ENCODE data around the gene CACFD1.

Gene CACFD1

GRCh38 chr9:133492061-133493021, 32.6 kb downstream of the CACFD1 start:
- DNase-seq: no peak
- Mint-ChIP-seq H3K27me3 (peaks cover 4% of the 10 kb centered on the region), H3K4me1 (ENCODE audit: low read depth) (no peaks in the 10 kb centered on the region), H3K27ac (no peak overlapping the region), H3K9me3 (no peaks in the 10 kb centered on the region), H3K4me3 (no peak overlapping the region), H3K36me3 (ENCODE audit: low read depth) (no peaks in the 10 kb centered on the region)

GRCh38 chr9:133493428-133493827, 33.6 kb downstream of the CACFD1 start:
- Mint-ChIP-seq H3K4me1 (ENCODE audit: low read depth) (no peaks in the 10 kb centered on the region), H3K27me3 (peaks cover 7% of the 10 kb centered on the region), H3K9me3 (no peaks in the 10 kb centered on the region), H3K4me3 (no peak overlapping the region), H3K36me3 (ENCODE audit: low read depth) (no peaks in the 10 kb centered on the region), H3K27ac (no peak overlapping the region)
- no peak for DNase-seq

- H3K27me3 Mint-ChIP-seq: peaks cover 10% of the 10 kb centered on the region
- H3K9me3 Mint-ChIP-seq: no peaks in the 10 kb centered on the region
- no peaks in the 10 kb centered on the region for H3K36me3 Mint-ChIP-seq (ENCODE audit: low read depth)
- no peak overlapping the region for H3K27ac Mint-ChIP-seq
- no peaks in the 10 kb centered on the region for H3K4me1 Mint-ChIP-seq (ENCODE audit: low read depth)
- DNase-seq: no peak
- no peak overlapping the region for H3K4me3 Mint-ChIP-seq
Measured at GRCh38 chr9:133493845-133494540, 34.2 kb downstream of the CACFD1 start.

- Mint-ChIP-seq H3K36me3 (ENCODE audit: low read depth) (no peaks in the 10 kb centered on the region), H3K27ac (no peak overlapping the region), H3K4me3 (no peak overlapping the region), H3K9me3 (no peaks in the 10 kb centered on the region), H3K4me1 (ENCODE audit: low read depth) (no peaks in the 10 kb centered on the region), H3K27me3 (peaks cover 10% of the 10 kb centered on the region)
- DNase-seq: no peak
Measured at GRCh38 chr9:133494636-133495326, 35.0 kb downstream of the CACFD1 start.

- no peaks in the 10 kb centered on the region for H3K4me1 Mint-ChIP-seq (ENCODE audit: low read depth)
- H3K27me3 Mint-ChIP-seq: peaks cover 8% of the 10 kb centered on the region
- no peak overlapping the region for H3K4me3 Mint-ChIP-seq
- H3K9me3 Mint-ChIP-seq: no peaks in the 10 kb centered on the region
- H3K27ac Mint-ChIP-seq: no peak overlapping the region
- H3K36me3 Mint-ChIP-seq (ENCODE audit: low read depth): no peaks in the 10 kb centered on the region
- DNase-seq: no peak
Measured at GRCh38 chr9:133495327-133496293, 35.8 kb downstream of the CACFD1 start.

- Mint-ChIP-seq H3K27ac (no peak overlapping the region), H3K4me1 (ENCODE audit: low read depth) (no peaks in the 10 kb centered on the region), H3K9me3 (peaks cover 10% of the 10 kb centered on the region), H3K27me3 (peaks cover 12% of the 10 kb centered on the region), H3K36me3 (ENCODE audit: low read depth) (no peaks in the 10 kb centered on the region), H3K4me3 (no peak overlapping the region)
- no peak for DNase-seq
Measured at GRCh38 chr9:133496861-133497842, 37.4 kb downstream of the CACFD1 start.

- Mint-ChIP-seq H3K27me3 (peaks cover 12% of the 10 kb centered on the region), H3K27ac (no peak overlapping the region), H3K4me3 (no peak overlapping the region), H3K36me3 (ENCODE audit: low read depth) (no peaks in the 10 kb centered on the region), H3K9me3 (peaks cover 16% of the 10 kb centered on the region), H3K4me1 (ENCODE audit: low read depth) (no peaks in the 10 kb centered on the region)
- no peak for DNase-seq
Measured at GRCh38 chr9:133499132-133499891, 39.5 kb downstream of the CACFD1 start.

- Mint-ChIP-seq H3K9me3 (peaks cover 16% of the 10 kb centered on the region), H3K27me3 (peaks cover 12% of the 10 kb centered on the region), H3K36me3 (ENCODE audit: low read depth) (no peaks in the 10 kb centered on the region), H3K4me1 (ENCODE audit: low read depth) (no peaks in the 10 kb centered on the region), H3K4me3 (no peak overlapping the region), H3K27ac (no peak overlapping the region)
- no peak for DNase-seq
Measured at GRCh38 chr9:133499892-133500270, 40.1 kb downstream of the CACFD1 start.

GRCh38 chr9:133502112-133502511, 42.3 kb downstream of the CACFD1 start:
- Mint-ChIP-seq H3K9me3 (peaks cover 16% of the 10 kb centered on the region), H3K27ac (no peak overlapping the region), H3K36me3 (ENCODE audit: low read depth) (no peaks in the 10 kb centered on the region), H3K4me1 (ENCODE audit: low read depth) (no peaks in the 10 kb centered on the region), H3K27me3 (peaks cover 12% of the 10 kb centered on the region), H3K4me3 (no peak overlapping the region)
- DNase-seq: no peak

GRCh38 chr9:133505186-133505830, 45.5 kb downstream of the CACFD1 start:
- H3K4me1 Mint-ChIP-seq (ENCODE audit: low read depth): peaks cover 18% of the 10 kb centered on the region
- H3K9me3 Mint-ChIP-seq: peaks cover 16% of the 10 kb centered on the region
- H3K27me3 Mint-ChIP-seq: peaks cover 4% of the 10 kb centered on the region
- H3K27ac Mint-ChIP-seq: no peak overlapping the region
- DNase-seq: no peak
- no peak overlapping the region for H3K4me3 Mint-ChIP-seq
- H3K36me3 Mint-ChIP-seq (ENCODE audit: low read depth): no peaks in the 10 kb centered on the region

GRCh38 chr9:133505901-133506652, 46.3 kb downstream of the CACFD1 start:
- peaks cover 2% of the 10 kb centered on the region for H3K27me3 Mint-ChIP-seq
- no peak for DNase-seq
- H3K9me3 Mint-ChIP-seq: peaks cover 14% of the 10 kb centered on the region
- H3K4me1 Mint-ChIP-seq (ENCODE audit: low read depth): peaks cover 18% of the 10 kb centered on the region
- no peaks in the 10 kb centered on the region for H3K36me3 Mint-ChIP-seq (ENCODE audit: low read depth)
- H3K27ac Mint-ChIP-seq: no peak overlapping the region
- no peak overlapping the region for H3K4me3 Mint-ChIP-seq
